ENCODE data around the gene AMBP. TPM values are rescaled to one million over a fixed set of nuclear protein-coding genes. Genes with fewer than 3 reads are reported as not detected.

AMBP gene
- total and polyA plus RNA-seq, 2 of the 13 experiments (the other 11 are each of a cell fraction or from before 2014, with no cell fraction given), result 1,510 to 2,580 TPM

- TF ChIP-seq ZNF510 (CRISPR knock-in tag; IDR thresholded peaks at IDR 0.05; ENCODE audit: low read depth) (no peak), AHDC1 (CRISPR knock-in tag; IDR thresholded peaks at IDR 0.05; ENCODE audit: borderline replicate concordance) (no peak), ZNF629 (CRISPR knock-in tag; conservative IDR thresholded peaks at IDR 0.05) (peak; percentile 40; the same call in 1 of the 2 replicates), ZNF512B (CRISPR knock-in tag; IDR thresholded peaks at IDR 0.05; ENCODE audit: borderline replicate concordance) (no peak), ZNF879 (CRISPR knock-in tag; IDR thresholded peaks at IDR 0.05) (no peak), SSRP1 (CRISPR knock-in tag; IDR thresholded peaks at IDR 0.05) (no peak), ZNF772 (CRISPR knock-in tag; IDR thresholded peaks at IDR 0.05) (peak; percentile 82; the same call in 1 of the 2 replicates), AHR (CRISPR knock-in tag; IDR thresholded peaks at IDR 0.05) (no peak), ELK4 (CRISPR knock-in tag; IDR thresholded peaks at IDR 0.05; ENCODE audit: borderline replicate concordance) (no peak), ZNF543 (CRISPR knock-in tag; IDR thresholded peaks at IDR 0.05) (no peak; the same call in 1 of the 2 replicates), MED1 (CRISPR knock-in tag; IDR thresholded peaks at IDR 0.05) (peak; percentile 79), POLR2G (IDR thresholded peaks at IDR 0.05; ENCODE audit: low read depth, low read length) (peak; percentile 48; the same call in 1 of the 2 replicates), ZBTB38 (CRISPR knock-in tag; IDR thresholded peaks at IDR 0.05) (peak; percentile 83), HNRNPH1 (optimal IDR thresholded peaks at IDR 0.05; ENCODE audit: low read depth, low read length) (no peak), ZSCAN25 (CRISPR knock-in tag; IDR thresholded peaks at IDR 0.05) (peak; percentile 76; the same call in 1 of the 2 replicates), ATF6 (CRISPR knock-in tag; conservative IDR thresholded peaks at IDR 0.05) (no peak), THAP11 (CRISPR knock-in tag; IDR thresholded peaks at IDR 0.05) (peak; percentile 63), RAD21 (CRISPR knock-in tag; IDR thresholded peaks at IDR 0.05) (peak; percentile 100)
Observed at GRCh38 chr9:114108016-114108833, 30.1 kb upstream of the AMBP start (continued).
